ENCODE data around the gene OR2J2. TPM values are rescaled to one million over a fixed set of nuclear protein-coding genes. Genes with fewer than 3 reads are reported as not detected.

Gene OR2J2
- total RNA-seq, 1 experiment from 2014 or later: not detected

Other genes with a start within 250 kb of the OR2J2 start
- gene TRIM27, start 246.9 kb upstream of the OR2J2 start, total RNA-seq (2014; rRNA removed; shearing (Covaris generic)): 114 and 117 TPM in 2 replicates
- gene ZNF311, start 165.6 kb upstream of the OR2J2 start, total RNA-seq (2014; rRNA removed; shearing (Covaris generic)): 0.74 and 2.1 TPM in 2 replicates
- not detected in 2 replicates for gene OR2W1, start 125.7 kb upstream of the OR2J2 start, total RNA-seq (2014; rRNA removed; shearing (Covaris generic))
- gene OR2B3, start 83.6 kb upstream of the OR2J2 start, total RNA-seq (2014; rRNA removed; shearing (Covaris generic)): not detected in 2 replicates
- gene OR2J1, start 71.4 kb upstream of the OR2J2 start, total RNA-seq (2014; rRNA removed; shearing (Covaris generic)): not detected in 2 replicates
- not detected in 2 replicates for gene OR2J3, start 62.8 kb upstream of the OR2J2 start, total RNA-seq (2014; rRNA removed; shearing (Covaris generic))
- not detected in 2 replicates for gene OR14J1, start 130.8 kb downstream of the OR2J2 start, total RNA-seq (2014; rRNA removed; shearing (Covaris generic))
- gene OR5V1, start 198.0 kb downstream of the OR2J2 start, total RNA-seq (2014; rRNA removed; shearing (Covaris generic)): not detected in 2 replicates
- gene OR12D3, start 204.4 kb downstream of the OR2J2 start, total RNA-seq (2014; rRNA removed; shearing (Covaris generic)): not detected in 2 replicates
- gene OR12D2, start 224.7 kb downstream of the OR2J2 start, total RNA-seq (2014; rRNA removed; shearing (Covaris generic)): not detected in 2 replicates
- gene OR12D1, start 244.0 kb downstream of the OR2J2 start, total RNA-seq (2014; rRNA removed; shearing (Covaris generic)): not detected in 2 replicates